Smooth muscle cell (in vitro differentiated cells): Measurements from ENCODE around the gene TMEM183A. TPM values are rescaled to one million over a fixed set of nuclear protein-coding genes. Genes with fewer than 3 reads are reported as not detected.

Experiments used
- DNase-seq: peaks from one replicate; lab custom pipeline; 2025; ENCODE audit not compliant: unreplicated experiment; lab: John Stamatoyannopoulos, UW
- H2AFZ ChIP-seq: fragments of 200-600 bp; sonication (generic); 2 replicates; pipeline ENCODE4 v1.6.0; 2016; ENCODE audit warnings: antibody characterized with exemption, low read depth, mild to moderate bottlenecking
- H3F3A ChIP-seq: fragments of 200-600 bp; sonication (generic); 2 replicates; pipeline ENCODE4 v1.6.0; 2017; ENCODE audit warnings: antibody characterized with exemption, low read depth
- H3K27ac ChIP-seq: fragments of 200-600 bp; sonication (generic); 2 replicates; pipeline ENCODE4 v1.5.1; 2016; ENCODE audit warnings: low read depth, mild to moderate bottlenecking
- H3K27me3 ChIP-seq: fragments of 200-600 bp; sonication (generic); 2 replicates; pipeline ENCODE4 v1.6.1; 2016; ENCODE audit warnings: low read depth, mild to moderate bottlenecking
- H3K36me3 ChIP-seq: fragments of 200-600 bp; sonication (generic); 2 replicates; pipeline ENCODE4 v1.5.1; 2016; ENCODE audit warnings: low read depth
- H3K4me1 ChIP-seq: fragments of 200-600 bp; sonication (generic); 2 replicates; pipeline ENCODE4 v1.5.1; 2016; ENCODE audit warnings: low read depth
- H3K4me2 ChIP-seq: fragments of 200-600 bp; sonication (generic); 2 replicates; pipeline ENCODE4 v1.6.0; 2016; ENCODE audit warnings: mild to moderate bottlenecking
- H3K4me3 ChIP-seq: fragments of 200-600 bp; sonication (generic); 2 replicates; pipeline ENCODE4 v1.5.1; 2016; ENCODE audit warnings: mild to moderate bottlenecking
- H3K79me2 ChIP-seq: fragments of 200-600 bp; sonication (generic); 2 replicates; pipeline ENCODE4 v1.6.0; 2016; ENCODE audit warnings: low read depth, mild to moderate bottlenecking
- H3K9ac ChIP-seq: fragments of 200-600 bp; sonication (generic); 2 replicates; pipeline ENCODE4 v1.6.0; 2016; ENCODE audit warnings: low read depth
- H3K9me3 ChIP-seq: fragments of 200-600 bp; sonication (generic); replicated peaks from 2 replicates; pipeline ENCODE4 v1.5.1; 2016; ENCODE audit warnings: low read depth
- H4K20me1 ChIP-seq: fragments of 200-600 bp; sonication (generic); 2 replicates; pipeline ENCODE4 v1.6.0; 2016; ENCODE audit warnings: low read depth
- WGBS: methylation state at CpG from one replicate; pipeline ENCODE4 v1.1.7; 2016; ENCODE audit warnings: low lambda C conversion rate; 5-methylcytosine and 5-hydroxymethylcytosine counted together
- polyA plus RNA-seq: library from polyadenylated mRNA; unstranded; fragments of >200 nt; fragmentation: Nextera tagmentation; extraction: Ambion mirVana; gene quantifications from 2 replicates; pipeline ENCODE4 v1.2.1, GENCODE V29; 2016
- total RNA-seq: library from RNA; depleted of rRNA; stranded (reverse); fragments of >200 nt; gene quantifications from 2 replicates; pipeline ENCODE4 v1.2.3, GENCODE V29; 2014
- TF ChIP-seq, protein P1 (sequence below): fragments of 200-600 bp; sonication (generic); IDR thresholded peaks from 2 replicates; pipeline ENCODE4 v1.5.1; 2017; ENCODE audit warnings: borderline replicate concordance, mild to moderate bottlenecking, antibody characterized with exemption; ENCODE audit not compliant: insufficient read depth, poor library complexity, severe bottlenecking

The TMEM183A gene
- total and polyA plus RNA-seq, 2 experiments from 2014 or later, result 54.9 to 55.0 TPM

DNA sequence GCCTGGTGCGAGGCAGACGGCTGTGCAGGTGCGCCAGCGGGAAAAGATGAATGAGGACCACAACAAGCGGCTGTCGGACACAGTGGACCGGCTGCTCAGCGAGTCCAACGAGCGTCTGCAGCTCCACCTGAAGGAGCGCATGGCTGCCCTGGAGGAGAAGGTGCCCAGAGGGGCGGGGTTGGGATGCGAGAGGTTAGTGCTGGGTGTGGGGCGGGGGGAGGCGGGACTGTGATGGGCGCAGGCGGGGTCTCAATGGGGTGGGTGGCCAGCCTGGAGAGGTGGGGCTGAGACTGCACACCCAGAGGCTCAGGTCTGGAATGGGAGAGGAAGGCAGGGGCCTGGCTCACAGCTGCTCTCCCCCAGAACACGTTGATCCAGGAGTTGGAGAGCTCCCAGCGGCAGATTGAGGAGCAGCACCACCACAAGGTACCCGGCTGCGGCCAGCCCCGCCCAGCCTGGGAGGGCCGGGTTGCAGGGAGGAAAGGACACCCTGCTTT lies 41.4 kb downstream of the TMEM183A start:
- Histone ChIP-seq H3K27ac (no peak overlapping the region), H3K27me3 (no peaks in the 10 kb centered on the region), H2AFZ (no peak overlapping the region), H3F3A (peaks cover 4% of the 10 kb centered on the region), H3K4me2 (no peak overlapping the region), H4K20me1 (peaks cover 45% of the 10 kb centered on the region), H3K9me3 (no peaks in the 10 kb centered on the region), H3K79me2 (no peaks in the 10 kb centered on the region), H3K36me3 (no peaks in the 10 kb centered on the region), H3K9ac (no peak overlapping the region), H3K4me1 (peaks cover 6% of the 10 kb centered on the region), H3K4me3 (no peak overlapping the region)
- TF ChIP-seq, protein P1, sequence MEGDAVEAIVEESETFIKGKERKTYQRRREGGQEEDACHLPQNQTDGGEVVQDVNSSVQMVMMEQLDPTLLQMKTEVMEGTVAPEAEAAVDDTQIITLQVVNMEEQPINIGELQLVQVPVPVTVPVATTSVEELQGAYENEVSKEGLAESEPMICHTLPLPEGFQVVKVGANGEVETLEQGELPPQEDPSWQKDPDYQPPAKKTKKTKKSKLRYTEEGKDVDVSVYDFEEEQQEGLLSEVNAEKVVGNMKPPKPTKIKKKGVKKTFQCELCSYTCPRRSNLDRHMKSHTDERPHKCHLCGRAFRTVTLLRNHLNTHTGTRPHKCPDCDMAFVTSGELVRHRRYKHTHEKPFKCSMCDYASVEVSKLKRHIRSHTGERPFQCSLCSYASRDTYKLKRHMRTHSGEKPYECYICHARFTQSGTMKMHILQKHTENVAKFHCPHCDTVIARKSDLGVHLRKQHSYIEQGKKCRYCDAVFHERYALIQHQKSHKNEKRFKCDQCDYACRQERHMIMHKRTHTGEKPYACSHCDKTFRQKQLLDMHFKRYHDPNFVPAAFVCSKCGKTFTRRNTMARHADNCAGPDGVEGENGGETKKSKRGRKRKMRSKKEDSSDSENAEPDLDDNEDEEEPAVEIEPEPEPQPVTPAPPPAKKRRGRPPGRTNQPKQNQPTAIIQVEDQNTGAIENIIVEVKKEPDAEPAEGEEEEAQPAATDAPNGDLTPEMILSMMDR, result no peak
- WGBS, result 80% methylated on average over 23 of the region's 23 CpGs
- DNase-seq, result no peak

DNA sequence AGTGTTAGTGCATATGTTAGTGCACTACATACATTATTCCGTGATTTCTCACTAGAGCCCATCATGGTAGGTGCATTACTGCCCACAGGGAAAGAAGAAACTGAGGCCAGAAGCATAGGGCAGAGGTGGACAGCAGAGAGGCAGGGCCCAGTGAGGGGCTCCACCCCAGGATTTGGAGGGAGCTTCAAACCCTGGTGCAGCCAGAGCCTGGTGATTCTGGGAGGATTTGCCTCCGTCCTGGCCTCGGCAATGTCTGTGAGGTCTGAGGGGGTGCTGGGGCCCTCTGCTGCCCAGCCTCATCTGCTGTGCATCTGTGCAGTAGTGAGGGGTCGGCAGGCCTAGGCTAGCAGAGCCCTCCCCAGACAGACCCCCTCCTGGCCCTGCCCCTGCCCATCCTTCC lies 41.9 kb downstream of the TMEM183A start:
- Histone ChIP-seq H4K20me1 (peaks cover 41% of the 10 kb centered on the region), H3K36me3 (no peaks in the 10 kb centered on the region), H3K79me2 (no peaks in the 10 kb centered on the region), H3K27me3 (no peaks in the 10 kb centered on the region), H3K9me3 (no peaks in the 10 kb centered on the region), H3K27ac (no peak overlapping the region), H3K9ac (no peak overlapping the region), H3K4me1 (peaks cover 6% of the 10 kb centered on the region), H3F3A (peaks cover 4% of the 10 kb centered on the region), H2AFZ (no peak overlapping the region), H3K4me3 (no peak overlapping the region), H3K4me2 (no peak overlapping the region)
- WGBS, result 90% methylated on average over 4 of the region's 4 CpGs
- no peak for DNase-seq
- TF ChIP-seq, protein P1, result no peak

DNA sequence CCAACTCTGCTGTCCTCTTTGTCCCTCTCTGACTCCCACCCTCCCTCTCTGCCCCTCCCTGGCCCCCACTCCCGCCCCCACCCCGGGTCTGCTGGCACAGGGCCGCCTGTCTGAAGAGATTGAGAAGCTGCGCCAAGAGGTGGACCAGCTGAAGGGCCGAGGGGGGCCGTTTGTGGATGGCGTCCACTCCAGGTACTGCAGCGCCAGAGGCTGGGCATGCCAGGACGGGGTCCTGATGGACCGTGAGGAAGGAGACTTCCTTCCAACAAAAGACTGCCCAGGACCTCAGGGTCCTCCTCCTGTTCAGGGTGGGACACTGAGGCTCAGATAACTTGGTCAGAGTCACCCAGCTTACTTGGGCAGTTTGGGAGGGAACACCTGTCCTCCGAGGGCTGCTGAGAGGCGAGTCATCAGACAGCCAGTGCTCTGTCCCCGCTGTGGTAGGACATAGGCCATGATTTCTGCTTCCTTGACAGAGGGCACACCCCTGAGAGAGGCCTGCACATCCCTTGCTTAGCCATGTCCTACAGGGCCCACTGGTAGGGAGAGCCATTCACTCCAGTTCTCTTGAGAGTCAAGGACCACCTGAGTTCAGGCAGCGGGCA lies 42.5 kb downstream of the TMEM183A start:
- H3K36me3 ChIP-seq, result no peaks in the 10 kb centered on the region
- no peak overlapping the region for H3K4me3 ChIP-seq
- H3K79me2 ChIP-seq, result no peaks in the 10 kb centered on the region
- H3K27me3 ChIP-seq, result no peaks in the 10 kb centered on the region
- WGBS, result 93% methylated on average over 7 of the region's 14 CpGs
- H2AFZ ChIP-seq, result no peak overlapping the region
- TF ChIP-seq, protein P1, result no peak
- peaks cover 4% of the 10 kb centered on the region for H3F3A ChIP-seq
- H3K27ac ChIP-seq, result no peak overlapping the region
- no peak for DNase-seq
- H3K4me2 ChIP-seq, result no peak overlapping the region
- H4K20me1 ChIP-seq, result peaks cover 34% of the 10 kb centered on the region
- no peak overlapping the region for H3K9ac ChIP-seq
- H3K4me1 ChIP-seq, result peaks cover 6% of the 10 kb centered on the region
- no peaks in the 10 kb centered on the region for H3K9me3 ChIP-seq

DNA sequence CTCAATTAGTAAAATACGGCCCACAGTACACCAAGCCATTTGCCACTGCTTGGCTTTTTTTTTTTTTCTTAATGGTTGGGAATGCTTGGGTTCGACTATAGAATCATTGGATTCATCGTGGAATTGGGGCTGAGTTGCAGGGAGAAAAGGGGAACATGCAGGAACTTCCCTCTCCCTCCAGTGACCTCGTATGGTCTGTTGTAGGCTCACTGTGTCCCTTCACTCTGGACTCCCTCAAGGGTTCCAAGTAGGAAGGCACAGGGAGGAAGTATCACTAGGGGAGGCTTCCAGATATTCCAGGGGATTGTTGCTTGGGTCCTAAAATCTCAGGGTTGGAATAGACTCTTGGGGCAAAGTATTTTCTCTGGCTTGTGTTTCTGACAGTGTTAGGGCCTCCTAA lies 43.7 kb downstream of the TMEM183A start:
- Histone ChIP-seq H3K9me3 (no peaks in the 10 kb centered on the region), H2AFZ (no peak overlapping the region), H3K36me3 (no peaks in the 10 kb centered on the region), H3K9ac (no peak overlapping the region), H4K20me1 (peaks cover 23% of the 10 kb centered on the region), H3K79me2 (no peaks in the 10 kb centered on the region), H3K4me3 (no peak overlapping the region), H3K27ac (no peak overlapping the region), H3K4me1 (peaks cover 10% of the 10 kb centered on the region), H3K27me3 (no peaks in the 10 kb centered on the region), H3K4me2 (no peak overlapping the region), H3F3A (peaks cover 4% of the 10 kb centered on the region)
- TF ChIP-seq, protein P1, result no peak
- 93% methylated on average over 4 of the region's 4 CpGs for WGBS
- no peak for DNase-seq
